GM19455 (cell line): ENCODE measurements around the gene JTB.
"Not testable (repeated sequence)": the region's sequence is repeated elsewhere in the genome, so short reads cannot be mapped to it uniquely, and the experiment has no call there.

ENCODE experiments used
- ATAC-seq: cut with Tn5 transposase; IDR thresholded peaks from one replicate; pipeline ENCODE4 v1.9.1; 2021; ENCODE audit not compliant: unreplicated experiment

Gene JTB

DNA sequence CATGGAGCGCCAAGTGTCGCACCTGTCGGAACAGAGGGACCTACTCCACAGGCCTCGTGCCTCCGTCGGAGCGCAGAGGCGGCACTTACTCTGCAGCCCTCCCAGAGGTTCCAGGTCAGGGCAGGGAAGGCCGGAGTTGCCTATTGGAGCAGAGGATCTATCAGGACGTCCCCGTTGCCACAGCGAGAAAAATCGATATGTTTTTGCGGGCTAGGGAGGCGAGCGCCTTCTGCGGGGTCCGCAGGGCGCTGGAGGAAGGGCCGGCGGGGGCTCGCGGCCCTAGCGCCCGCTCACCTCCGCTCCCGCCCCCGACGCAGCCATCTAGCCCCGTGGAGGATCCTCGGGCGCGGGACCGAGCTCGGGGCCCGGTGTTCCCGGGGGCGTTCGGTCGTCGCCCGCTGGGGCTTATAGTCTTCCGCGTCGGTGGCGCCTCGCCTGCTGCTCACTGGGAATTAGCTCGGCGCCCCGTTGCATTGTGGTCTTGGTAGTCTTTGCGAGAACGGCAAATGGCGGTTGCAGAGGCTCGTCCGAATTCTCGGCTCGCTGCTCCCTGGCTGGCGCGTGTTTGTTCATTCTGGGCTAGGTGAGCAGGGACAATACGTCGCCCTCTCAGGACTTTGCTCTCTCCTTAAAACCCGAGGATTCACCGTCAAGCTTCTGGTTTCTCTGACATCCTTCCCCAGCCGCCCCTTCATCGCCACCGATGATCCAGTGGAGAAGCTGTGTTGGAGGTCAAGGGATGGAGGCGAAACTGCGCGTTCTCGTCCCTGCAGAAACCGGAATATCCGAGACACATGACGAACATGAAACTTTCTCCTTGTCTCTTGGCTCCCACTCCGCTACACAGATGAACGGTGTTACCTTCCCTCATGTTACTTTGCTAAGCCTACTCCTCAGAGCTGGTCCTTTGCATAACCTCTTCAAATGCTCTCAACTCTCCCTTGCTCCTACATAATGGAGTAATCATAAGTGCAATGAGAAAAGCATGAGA, at the start of gene JTB:
TSS of gene JTB (minus strand) at position 425 of the 991 bp plus-strand sequence. CDS start at position 3, 422 bp downstream.
- ATAC-seq = peak; percentile 80

DNA sequence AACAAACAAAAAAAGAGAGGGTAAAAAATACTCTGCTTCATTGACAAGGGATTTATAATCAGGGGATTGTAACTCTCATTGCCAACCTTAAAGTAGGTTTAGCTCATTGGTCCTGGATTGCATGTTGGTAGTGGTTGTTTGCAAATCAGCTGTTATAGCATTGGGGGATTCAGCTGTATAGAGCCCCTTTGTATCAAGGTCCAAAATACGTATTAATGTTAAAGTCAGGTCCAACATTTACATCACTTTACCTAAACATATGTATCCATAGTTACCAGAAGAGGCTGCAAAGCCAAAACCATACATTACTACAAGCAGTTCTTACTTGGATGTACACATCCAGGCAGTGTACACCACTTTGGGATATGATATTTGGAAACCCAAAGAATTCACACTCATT, 42.5 kb upstream of the JTB start:
- no peak for ATAC-seq

GRCh38 chr1:154019269-154019668, 41.8 kb upstream of the JTB start:
- no peak for ATAC-seq

DNA sequence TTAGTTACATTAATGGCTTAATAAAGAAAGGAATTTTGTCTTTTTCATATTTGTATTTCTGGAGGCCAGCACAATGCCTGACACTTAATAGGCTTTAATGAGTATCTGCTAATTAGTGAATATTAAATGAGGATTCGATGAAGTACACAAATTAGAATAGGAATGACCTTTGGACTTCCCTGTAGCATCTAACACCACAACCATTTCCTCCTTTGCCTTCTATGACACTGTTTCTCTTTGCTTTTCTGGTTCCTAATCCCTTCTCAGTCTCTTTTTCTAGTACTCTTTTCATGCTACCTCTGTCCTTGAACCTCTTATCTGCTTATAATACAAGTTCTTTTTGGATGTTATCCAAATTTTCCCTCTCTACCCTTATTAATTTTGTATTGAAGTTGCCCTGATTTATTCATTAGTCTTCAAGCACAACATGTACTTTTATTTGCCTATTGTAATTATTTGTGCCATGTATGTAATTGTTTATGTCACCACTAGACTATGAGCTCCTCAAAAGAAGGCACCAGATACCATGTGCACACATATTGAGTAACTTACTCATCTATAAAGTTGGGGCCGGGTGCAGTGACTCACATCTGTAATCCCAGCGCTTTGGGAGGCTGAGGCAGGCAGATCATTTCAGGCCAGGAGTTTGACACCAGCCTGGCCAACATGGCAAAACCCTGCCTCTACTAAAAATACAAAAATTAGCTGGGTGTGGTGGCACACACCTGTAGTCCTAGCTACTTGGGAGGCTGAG, 36.9 kb upstream of the JTB start:
- no peak for ATAC-seq

DNA sequence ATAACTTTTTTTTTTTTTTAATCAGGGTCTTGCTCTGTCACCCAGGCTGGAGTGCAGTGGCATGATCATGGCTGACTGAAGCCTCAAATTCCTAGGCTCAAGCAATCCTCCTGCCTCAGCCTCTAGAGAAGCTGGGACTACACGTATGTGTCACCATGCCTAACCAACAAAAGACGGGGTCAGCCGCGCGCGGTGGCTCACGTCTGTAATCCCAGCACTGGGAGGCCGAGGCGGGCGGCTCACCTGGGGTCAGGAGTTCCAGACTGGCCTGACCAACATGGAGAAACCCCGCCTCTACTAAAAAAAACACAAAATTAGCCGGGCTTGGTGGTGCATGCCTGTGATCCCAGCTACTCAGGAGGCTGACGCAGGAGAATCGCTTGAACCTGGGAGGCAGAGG, 35.1 kb upstream of the JTB start:
- ATAC-seq = not testable (repeated sequence)

DNA sequence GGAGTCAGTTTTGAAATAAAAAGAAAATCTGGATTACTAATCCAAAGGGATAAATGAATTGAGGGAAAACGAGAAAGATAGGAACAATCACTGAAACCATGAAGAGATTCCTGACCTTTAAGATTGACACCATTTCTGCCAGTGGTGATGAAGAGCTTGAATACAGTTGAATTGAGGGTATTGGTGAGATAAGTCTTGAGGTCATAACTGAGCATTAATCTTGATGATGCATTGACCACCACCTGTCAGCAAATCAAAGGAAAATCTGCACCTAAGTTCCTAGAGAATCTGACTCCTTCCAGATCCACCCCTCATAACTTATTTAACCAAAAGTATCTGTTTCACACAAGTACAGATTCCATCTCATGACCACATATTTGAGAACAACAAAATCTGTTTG, 34.7 kb upstream of the JTB start:
- no peak for ATAC-seq

- ATAC-seq = no peak
These were observed 28.7 kb upstream of the JTB start for GRCh38 chr1:154006136-154006535.

DNA sequence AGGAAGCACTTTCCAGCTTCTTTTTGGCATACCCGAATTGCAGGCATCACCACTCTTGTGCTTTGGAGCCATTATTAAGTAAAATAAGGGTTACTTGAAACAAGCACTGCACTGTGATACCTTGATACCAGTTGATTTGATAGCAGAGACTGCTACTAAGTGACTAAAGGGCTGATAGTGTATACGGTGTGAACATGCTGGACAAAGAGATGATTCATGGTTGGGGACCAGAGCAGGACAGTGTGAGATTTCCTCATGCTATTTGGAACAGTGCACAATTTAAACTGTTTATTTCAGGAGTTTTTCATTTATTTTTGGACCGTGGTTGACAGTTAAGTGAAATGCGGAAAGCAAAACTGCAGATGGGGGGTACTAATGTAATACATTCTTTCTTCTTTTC, 22.9 kb upstream of the JTB start:
- ATAC-seq = no peak

DNA sequence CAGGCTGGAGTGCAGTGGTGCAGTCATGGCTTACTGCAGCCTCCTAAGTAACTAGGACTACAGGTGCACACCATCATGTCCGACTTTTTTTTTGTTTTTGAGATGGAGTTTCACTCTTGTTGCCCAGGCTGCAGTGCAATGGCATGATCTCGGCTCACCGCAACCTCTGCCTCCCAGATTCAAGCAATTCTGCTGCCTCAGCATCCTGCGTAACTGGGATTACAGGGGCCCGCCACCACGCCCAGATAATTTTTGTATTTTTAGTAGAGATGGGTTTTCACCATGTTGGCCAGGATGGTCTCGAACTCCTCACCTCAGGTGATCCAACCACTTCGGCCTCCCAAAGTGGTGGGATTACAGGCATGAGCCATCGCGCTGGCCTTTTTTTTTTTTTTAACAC, 19.4 kb upstream of the JTB start:
- ATAC-seq = not testable (repeated sequence)

- ATAC-seq = no peak
These were observed 18.2 kb upstream of the JTB start for GRCh38 chr1:153995640-153996039.

DNA sequence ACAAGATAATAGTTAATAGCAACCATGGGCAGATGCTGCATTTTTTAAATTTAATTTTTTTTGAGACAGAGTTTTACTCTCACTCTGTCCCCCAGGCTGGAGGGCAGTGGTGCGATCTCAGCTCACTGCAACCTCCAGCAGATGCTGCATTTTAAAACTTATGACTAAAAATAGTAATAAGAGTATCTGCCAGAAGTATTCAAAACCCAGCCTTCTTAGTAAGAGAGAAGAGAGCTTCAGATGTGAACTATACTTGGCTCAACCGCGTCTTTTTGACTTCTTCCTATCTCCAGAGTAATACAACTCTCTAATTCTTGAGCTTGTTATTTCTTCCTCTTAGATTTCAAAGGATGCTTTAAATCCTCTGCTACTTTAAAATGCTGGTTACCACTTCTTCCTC, 17.7 kb upstream of the JTB start:
- no peak for ATAC-seq

DNA sequence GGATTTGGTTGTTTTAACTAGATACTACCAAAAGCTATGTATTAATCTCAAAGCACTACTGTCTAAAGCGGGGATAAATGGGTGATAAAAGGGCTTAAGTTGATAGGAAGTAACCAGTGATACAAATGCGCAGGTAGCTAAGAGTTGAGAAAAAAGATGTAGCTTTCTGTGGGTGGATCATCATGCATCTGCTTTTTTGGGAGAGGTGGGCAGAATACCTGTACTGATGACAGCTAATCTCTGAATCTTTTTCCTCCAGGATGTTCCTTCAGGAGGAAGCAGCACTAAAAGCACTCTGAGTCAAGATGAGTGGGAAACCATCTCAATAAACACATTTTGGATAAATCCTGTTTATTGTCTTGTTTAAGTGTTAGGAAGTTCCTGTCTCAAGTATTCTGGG, 14.3 kb upstream of the JTB start:
- ATAC-seq = no peak

DNA sequence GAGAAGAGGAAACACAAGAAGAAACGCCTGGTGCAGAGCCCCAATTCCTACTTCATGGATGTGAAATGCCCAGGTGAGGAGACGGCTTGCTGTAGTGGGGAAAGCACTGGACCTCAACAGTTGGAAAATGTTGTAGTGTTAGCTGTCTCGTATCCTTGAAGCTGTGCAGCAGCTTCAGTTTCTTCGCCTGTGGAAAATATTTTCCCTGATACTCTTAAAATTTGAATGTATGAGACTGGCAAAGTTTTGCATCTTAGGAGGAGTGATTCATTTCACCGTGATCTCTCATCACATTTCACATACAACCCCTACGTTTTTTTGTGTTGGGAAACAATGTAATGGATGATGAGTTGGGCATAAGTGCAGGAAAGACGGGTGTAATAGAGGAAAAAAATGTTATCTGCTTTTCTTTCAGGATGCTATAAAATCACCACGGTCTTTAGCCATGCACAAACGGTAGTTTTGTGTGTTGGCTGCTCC, 13.7 kb upstream of the JTB start:
- no peak for ATAC-seq

DNA sequence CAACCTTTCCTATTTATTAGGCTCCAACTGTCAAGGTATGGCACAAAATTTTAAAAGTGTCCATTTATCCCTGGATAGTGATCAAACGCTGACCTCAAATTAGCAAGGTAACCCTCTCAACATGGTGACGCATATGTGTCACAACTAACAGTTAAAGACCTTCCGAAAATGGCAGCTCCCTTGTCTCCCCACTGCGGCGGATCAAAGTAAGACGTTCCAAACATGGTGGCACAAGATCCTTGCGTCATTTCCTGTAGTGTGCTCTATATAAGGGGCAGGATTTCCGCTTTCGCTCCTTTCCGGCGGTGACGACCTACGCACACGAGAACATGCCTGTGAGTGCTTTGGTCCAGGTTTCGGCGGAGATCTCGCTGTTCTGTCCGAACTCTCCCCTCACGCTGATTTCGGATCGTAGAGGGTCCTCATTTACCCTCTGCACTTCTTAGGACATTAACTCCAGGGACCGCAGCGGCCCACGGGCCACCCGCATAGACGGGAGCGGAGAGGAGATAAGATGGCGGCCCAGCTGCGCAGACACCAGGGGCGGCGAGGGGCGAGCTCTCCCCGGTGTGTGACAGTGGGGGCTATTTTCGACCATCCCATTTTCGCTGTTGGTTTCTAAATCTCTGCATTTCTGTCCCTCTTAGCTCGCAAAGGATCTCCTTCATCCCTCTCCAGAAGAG, 13.1 kb upstream of the JTB start, which contains the start of gene RPS27:
TSS of gene RPS27 (plus strand) at position 295 of the 683 bp plus-strand sequence. CDS start at position 330, 35 bp downstream.
- ATAC-seq = peak; percentile 69

DNA sequence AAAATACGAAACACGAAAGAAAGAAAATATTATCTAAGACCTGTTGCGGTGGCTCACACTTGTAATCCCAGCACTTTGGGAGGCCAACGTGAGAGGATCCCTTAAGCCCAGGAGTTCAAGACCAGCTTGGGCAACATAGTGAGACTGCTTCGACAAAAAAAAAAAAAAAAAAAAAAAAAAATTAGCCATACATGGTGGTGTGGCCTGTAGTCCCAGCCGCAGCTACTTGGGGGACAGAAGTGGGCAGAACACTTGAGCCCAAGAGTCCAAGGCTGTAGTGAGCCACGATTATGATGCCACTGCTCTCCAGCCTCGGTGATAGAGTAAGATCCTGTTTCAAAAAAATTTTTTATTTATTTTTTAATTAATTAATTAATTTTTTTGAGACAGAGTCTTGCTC, 10.1 kb upstream of the JTB start:
- ATAC-seq = no peak

GRCh38 chr1:153985941-153986761, 8.7 kb upstream of the JTB start, which contains the start of gene RAB13:
Gene RAB13 (minus strand): TSS chr1:153986339. CDS start chr1:153986236, 103 bp downstream.
- no peak for ATAC-seq

DNA sequence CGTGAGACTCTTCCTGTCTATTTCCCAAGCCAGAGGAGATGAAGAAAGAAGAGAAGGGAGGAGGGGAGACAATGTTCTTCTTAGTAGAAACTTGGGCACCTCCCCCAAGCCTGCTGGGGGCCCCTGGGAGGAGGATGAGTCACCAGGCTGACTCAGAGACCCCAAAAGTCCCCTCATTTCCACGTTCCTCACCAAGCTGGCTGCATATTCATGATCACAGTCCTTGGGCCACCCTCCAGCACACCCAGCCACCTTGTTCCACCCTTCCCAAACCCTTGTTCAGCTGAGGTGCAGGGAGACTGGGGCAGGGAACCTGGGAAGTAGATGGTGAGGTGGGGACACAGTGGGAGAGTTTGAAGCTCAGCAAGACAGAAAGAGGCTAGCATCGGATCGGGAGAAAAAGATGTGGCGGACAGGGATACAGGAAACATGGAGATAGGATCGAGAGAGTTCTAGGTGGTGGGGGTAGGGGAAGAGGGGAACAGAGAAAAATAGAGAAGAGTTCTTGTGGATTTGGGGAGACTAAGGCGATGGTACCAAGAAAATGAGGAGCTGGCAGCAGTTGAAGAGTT, 8.0 kb upstream of the JTB start:
- ATAC-seq = no peak

DNA sequence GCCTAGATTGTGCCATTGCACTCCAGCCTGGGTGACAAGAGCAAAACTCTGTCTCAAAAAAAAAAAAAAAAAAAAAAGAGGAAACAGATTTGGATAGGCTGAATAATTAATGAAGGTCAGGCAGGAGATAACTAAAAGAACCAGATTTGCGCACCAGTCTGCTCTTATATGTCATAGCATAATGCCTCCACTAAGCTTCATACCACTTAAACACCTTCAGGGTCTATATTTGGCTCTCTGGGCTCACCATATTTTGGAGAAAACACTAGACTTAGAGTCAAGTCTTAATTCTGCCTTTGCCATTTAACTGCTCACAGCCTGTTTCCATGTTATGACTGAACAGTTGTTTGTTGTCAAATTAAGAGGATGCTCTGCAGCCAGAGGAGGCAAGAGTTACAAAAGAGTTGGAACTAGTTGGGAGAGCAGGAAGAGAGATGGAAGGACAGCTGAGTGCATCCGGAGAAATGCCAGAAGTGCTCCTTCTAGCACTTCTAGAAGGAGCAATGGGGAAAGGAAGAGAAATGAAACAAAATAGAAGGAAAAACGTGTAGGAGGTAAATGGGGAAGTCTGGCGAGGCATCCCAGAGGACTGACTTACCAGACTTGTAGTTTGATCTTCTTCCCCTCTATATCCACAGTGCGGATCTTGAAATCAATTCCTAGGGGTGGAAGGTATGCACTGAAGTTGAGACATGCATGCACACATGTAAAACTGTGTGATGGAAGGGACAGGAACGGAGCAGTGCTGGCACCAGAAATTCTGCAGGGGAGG, 6.8 kb upstream of the JTB start:
- no peak for ATAC-seq

GRCh38 chr1:153981735-153982134, 4.3 kb upstream of the JTB start:
- ATAC-seq = not testable (repeated sequence)
